ENCODE measurements around the gene AP2A1. TPM values are rescaled to one million over a fixed set of nuclear protein-coding genes. Genes with fewer than 3 reads are reported as not detected.

AP2A1 gene
- polyA plus RNA-seq, 1 donor, result 56.3 TPM

DNA sequence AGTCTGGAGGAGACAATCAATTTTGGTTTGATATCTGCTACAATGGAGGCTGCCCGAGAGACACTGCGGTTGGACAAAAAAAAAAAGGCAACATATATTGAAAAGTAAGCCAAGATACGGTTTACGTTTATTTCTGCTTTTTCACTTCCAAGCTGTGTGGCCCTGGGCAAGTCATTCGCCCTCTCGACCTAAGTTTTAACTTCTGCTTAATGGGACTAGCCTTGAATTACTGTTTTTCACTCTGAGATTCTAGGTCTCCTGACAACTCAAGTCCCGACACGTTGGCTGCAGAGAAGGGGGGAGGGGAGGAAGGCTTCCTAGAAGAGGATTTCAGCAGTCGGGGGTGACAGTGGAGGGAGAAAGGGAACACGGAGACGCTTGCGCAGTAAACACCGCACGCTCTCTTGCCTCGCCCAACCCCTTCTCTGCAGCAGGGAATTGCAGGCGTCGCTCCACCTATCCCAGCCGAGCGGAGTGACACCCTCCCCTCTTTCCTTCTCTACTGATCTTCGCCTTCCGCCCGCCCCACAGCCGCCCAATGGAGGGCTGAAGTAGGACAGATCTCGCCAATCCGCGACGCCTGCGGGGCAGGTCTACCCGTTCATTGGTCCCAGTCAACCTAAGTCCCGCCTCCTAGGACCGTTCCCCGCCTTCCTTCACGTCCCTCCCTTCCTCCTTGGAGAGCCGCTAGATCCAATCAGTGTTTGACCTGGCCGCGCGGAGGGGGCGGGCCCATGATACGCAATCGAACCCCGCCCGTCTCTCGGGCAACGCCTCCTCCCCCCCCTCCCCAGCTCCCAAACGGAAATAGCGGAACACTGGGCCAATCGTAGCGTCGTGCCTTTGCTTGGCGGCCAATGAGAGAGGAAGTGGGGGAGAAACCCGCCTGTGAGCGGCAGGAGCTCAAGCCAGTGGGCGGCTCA is 533 bp upstream of the AP2A1 start:
- DNase-seq (ENCODE audit: low read depth), result peak; percentile 99

DNA sequence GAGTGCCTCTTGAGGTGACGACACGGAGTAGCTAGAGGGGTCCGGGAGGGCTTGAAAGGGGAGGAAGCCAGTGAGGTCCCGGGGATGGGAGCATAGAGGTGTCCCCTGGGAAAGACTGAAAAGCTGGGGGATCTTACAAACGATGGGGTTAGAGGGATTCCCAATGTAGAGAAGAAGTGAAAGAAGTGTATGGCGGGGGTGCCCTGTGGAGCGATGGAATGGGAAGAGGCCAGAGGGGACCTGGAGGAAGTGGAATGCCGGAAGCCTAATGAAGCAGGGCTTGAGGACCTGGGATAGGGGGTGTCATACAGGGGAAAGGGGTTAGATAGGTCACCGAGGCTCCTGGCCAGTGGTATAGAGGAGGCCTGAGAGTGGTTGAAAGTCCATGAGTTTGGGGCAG is 580 bp downstream of the AP2A1 start:
- no peak for DNase-seq (ENCODE audit: low read depth)

DNA sequence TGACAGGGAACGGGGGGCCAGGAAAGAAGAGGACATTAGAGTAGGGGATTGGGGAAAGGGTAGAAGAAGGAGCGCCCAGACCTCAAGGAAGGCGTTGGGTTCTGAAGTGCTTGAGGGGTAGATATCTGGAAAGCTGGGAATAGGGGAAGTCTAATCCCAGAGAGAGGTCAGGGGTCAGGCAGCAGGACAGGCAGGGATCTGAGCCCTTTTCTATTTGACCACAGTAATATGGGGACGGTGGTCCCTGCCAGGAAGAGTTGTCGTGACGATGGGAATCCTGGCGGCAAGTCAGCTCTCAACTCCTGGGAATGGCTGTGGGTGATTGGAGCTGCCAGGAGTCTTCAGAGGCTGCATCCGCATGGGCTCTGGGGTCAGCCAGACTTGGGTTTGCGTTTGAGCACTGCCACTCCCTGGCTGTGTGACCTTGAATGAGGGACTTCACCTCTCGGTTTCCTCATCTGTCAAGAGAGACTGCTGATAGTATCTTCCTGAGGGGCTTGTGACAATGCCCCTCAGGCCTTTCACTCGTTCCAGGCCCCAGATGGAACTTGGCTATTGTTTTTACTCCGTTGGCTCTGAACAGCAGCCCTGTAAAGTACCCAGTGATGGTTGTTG is 1.3 kb downstream of the AP2A1 start:
- DNase-seq (ENCODE audit: low read depth), result no peak

DNA sequence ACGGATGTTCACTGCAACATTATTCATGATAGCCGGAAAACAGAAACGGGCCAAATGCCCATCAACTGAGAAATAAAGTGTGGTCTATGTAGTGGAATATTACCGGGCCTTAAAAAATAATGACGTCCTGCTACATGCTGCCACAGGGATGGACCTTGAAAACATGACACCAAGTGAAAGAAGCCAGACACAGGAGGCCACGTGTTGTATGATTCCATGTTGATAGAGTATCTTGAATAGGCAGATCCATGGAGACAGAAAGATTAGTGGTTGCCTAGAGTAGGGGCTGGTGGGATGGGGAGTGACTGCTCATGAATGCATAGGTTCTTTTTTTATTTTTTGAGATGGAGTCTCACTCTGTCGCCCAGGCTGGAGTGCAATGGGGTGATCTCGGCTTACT is 3.7 kb downstream of the AP2A1 start:
- no peak for DNase-seq (ENCODE audit: low read depth)

DNA sequence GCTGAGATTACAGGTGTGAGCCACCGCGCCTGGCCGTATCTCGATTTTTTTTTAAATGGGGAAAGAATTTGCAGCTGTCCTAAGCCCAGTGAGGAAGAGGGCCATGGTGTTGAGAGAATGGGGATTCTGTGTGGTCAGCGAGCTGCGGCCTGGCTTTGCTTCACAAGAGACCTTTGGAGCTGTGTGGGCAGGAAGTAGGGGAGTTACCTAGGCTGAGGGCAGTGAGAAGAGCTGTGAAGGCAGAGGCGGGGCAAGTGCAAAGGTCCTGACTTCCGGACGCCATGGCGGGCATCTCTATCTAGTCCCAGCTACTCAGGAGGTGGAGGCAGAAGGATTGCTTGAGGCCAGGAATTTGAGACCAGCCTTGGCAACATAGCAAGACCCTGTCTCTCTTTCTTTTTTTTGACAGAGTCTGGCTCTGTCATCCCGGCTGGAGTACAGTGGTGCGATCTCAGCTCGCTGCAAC is 4.9 kb downstream of the AP2A1 start:
- DNase-seq (ENCODE audit: low read depth), result no peak

DNA sequence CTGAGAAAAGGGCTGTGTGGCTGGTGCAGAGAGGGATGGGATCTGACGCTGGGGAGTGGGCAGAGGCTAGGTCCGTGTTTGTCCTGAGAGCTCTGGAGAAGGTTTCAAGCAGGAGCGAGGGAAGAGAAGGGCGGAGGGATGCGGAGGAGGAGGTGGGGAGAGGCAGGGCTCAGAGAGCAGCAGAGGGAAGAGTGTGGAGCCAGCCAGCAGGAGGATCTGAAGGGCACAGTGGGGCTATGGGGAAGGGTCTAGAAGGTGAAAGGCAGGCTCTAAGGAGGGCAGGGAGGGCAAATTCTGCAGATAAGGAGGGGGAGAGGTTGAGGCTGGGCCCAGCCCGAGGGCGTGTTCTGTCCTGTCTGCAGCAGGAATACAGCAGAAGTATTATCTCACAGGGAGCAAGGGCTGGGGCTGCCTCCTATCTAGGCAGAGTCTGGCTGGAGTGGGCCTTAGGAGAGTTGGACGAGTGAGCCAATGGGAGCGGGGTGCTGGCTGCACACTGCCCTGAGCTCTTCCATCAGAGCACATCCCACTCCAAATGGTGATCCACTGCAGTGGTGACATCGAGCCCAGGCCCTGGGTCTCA is 6.1 kb downstream of the AP2A1 start:
- DNase-seq (ENCODE audit: low read depth), result no peak

DNA sequence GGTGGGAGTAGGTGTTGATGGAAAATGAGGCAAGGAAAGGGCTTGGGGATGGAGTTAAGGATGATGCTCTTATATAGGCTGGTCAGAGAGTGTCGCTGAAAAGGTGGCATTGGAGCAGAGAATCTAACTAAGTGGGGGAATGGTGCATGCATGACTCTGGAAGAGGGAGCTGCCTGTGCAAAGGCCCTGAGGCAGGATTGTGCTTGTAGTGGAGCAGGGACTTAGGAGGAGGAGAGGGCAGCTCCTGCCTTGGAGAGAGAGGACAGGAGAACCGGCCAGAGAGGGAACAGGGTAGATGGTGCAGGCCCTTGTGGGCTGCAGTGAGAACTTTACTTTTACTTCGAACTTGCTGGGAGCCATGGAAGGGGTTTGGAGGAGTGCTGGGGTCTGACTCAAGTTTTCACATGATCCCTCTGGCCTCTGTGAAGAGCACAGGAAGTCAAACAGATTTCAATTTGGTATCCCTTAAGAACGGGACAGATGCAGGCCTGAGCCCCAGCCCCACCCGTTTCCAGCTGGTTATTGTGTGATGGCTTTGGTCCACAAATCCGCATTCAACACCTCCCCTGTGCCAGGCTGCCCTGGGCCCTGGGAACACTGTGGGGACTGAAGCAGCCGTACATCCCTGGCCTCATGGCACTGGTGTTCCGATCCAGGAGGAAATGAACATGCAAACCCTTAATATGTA is 7.0 kb downstream of the AP2A1 start:
- no peak for DNase-seq (ENCODE audit: low read depth)

DNA sequence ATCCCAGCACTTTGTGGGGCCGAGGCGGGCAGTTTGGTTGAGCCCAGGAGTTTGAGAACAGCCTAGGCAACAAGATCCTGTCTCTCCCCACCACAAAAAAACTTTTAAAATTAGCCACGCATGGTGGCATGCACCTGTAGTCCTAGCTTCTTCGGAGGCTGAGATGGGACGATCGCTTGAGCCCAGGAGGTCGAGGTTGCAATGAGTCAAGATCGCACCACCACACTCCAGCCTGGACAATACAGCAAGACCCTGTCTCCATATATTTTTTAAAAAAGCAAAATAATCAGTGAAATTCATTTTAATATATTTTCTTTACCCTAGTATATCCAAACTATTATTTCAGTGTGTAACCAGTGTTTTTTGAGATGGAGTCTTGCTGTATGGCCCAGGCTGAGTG is 8.2 kb downstream of the AP2A1 start:
- DNase-seq (ENCODE audit: low read depth), result no peak

DNA sequence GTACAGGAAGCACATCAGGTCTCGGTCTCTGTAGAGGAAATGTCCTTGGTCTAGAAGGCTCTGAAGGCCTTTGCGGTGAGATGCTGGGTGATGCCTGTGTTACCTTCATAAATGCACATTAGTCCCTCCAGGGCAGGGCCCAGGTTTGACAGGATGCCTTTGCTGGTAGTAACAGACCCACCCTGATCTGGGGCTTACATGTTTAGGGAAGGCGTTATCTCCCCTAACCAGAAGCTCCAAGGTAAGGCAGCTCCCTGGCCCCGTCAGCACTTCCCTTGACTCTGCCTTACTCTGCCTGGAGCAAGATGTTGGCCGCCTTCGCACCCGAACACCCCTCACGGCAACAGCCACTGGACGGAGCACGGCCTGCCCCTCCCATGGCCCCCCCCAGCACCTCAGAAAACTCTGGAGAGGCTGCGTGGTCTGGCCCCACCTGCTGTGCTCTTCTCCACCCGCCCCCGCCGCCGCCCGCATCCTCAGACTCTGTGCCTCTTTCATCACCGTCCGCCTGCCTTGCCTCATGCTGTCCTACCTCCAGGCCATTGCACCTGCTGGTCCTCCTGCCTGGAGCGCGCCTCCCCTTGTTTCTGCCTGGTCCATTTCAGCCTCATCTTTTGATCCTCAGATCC is 9.1 kb downstream of the AP2A1 start:
- DNase-seq (ENCODE audit: low read depth), result no peak

DNA sequence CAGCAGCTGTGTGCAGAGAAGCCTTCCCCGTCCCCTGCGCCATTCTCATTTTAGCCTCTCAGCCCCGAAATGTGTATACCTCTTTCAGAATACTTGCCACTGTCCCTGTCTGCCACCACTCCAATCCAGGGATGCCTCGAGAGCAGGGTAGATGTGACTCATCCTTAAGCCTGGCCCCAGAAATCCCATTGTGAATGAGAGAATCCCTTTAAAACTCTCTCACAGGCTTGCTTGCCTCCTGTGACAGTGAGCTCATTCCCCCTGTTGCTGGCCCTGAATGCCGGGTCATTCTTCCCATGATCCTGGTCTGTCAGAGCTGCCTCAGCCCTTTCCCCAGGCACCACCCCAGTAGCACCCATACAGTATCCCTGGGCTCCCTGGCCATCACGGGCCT is 9.6 kb downstream of the AP2A1 start:
- DNase-seq (ENCODE audit: low read depth), result no peak

DNA sequence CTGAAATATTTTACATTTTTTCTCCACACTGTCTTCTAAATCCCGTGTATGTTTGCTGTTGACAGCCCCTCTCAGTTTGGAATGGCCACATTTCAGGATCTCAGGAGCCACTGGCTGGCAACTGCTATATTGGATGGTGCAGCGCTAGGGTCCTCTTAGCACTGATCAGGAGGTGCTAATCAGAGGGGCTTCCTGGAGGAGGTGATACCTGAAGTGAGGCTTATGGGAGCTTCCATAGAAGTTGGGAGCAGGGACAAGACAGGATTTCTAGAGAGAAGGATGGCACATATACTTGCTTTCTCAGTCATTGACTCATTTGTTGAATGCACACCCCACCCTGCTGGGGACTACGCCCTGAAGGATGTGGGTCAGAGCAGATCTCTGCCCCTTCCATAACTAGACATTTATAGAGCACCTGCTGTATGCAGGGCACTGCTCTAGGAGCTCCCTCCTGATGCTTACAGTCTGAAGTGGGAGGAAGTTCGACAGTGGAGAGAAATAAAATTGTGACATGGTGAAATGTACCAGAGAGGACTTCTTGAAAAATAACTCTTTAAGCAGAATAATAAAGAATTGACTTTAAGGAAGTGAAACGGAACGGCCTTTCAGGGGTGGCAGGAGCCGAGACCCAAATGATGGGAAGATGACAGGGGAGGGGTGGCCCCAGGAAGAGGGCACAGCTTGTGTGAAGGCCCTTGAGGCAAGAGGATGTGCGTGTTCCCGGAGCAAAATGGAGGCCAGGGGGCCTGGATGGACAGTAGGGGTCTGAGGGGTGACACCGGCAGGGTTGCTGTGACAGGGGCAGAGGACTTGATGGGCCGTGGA is 13.1 kb downstream of the AP2A1 start:
- no peak for DNase-seq (ENCODE audit: low read depth)

DNA sequence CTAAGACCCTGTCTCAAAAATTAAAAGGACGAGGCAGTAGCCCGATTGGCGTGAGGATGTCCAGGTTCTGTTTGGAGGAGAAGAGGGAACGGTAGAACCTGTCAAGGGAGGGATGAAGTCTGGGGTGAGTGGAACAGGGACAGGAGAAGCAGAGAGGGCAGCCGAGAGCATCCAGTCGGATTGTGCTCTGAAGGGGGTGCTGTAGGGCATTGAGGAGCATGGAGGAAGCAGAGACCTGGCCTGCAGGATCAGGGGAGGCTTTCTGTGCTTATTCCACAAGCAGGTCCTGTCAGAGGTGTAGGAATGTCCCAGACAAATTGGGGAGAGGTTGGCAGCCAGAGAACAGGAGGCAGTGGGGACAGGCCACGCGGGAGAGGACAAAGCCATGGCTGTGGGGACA is 14.1 kb downstream of the AP2A1 start:
- no peak for DNase-seq (ENCODE audit: low read depth)

DNA sequence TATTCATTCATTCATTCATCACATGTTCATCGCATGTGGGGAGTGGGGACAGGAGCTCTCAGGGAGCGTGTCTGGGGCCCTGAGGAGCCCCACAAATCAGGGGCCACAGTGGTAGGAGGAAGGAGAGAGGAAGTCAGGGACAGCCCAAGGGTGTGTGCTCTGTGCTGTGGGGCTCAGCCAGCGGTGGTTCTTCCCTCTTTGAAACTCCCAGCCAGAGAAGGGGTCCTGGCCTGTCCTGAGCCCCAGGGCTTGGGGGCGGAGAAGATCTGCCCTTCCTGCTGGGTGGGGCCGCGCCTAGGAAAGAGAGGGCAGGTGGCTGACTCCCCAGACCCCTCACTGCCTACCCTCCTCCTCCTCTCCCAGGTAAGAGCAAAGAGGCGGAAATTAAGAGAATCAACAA is 14.6 kb downstream of the AP2A1 start:
- DNase-seq (ENCODE audit: low read depth), result no peak

DNA sequence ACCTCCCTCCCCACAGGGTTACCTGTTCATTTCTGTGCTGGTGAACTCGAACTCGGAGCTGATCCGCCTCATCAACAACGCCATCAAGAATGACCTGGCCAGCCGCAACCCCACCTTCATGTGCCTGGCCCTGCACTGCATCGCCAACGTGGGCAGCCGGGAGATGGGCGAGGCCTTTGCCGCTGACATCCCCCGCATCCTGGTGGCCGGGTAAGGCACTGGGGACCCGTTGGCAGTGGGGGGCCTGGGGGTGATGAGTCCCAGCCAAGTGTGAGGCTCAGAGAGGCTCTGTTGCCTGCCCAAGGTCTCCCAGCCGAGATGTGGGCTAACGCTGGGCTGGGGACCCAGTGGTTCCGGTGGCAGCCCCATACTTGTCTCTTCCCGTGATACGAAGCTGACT is 15.7 kb downstream of the AP2A1 start:
- no peak for DNase-seq (ENCODE audit: low read depth)

DNA sequence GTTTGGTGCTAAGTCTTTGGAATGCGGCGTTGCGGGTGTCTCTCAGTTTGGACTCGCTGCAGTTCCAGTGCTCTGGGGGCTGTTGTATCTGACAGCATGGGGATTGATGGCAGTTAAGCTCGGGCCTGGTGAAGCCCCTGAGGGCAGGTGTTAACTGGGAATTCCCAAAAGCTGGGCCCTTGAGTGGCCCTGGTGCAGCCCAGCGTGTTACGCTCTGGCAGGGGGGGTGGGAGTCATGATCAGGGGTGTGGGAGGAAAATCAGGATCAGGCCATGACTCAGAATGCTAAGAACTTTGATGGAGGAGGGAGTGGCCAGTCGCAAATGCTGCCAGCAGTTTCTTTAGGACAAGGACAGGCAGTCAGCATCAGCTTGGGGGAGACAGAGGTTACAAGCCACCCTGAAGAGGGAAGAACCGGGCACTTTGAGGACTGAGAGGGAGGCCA is 19.6 kb downstream of the AP2A1 start:
- DNase-seq (ENCODE audit: low read depth), result no peak

DNA sequence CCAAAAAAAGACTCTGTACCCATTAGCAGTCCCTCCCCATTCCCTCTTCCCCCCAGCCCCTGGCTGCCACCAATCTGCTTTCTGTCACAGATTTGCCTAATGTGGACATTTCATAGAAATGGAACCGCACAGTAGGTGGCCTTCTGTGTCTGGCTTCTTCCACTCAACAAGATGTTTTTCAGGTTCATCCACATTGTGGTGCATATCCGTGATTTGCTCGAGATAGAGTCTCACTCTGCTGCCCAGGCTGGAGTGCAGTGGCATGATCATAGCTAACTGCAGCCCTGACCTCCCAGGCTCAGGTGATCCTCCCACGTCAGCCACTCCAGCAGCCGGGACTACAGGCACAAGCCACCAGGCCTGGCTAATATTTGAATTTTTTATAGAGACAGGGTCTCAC is 20.9 kb downstream of the AP2A1 start:
- DNase-seq (ENCODE audit: low read depth), result no peak

DNA sequence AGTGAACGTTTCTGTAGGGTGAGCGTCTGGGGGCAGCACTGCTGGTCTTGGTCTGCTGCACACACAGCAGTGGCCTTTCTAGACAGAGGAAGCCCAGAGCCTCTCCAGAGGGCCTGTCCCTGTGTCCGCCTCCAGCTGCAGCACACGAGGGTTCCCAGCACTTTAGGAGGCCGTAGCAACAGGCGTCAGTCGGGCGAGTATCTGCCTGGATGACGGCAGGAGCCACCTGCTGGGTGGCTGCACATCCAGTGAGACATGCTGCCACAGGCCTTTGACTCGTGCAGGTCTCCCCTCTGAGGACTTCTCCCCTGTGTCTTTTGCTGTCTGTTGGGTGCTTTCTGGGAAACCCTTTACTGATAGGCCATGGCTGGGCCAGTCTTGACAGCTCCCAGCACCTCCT is 22.1 kb downstream of the AP2A1 start:
- DNase-seq (ENCODE audit: low read depth), result no peak

DNA sequence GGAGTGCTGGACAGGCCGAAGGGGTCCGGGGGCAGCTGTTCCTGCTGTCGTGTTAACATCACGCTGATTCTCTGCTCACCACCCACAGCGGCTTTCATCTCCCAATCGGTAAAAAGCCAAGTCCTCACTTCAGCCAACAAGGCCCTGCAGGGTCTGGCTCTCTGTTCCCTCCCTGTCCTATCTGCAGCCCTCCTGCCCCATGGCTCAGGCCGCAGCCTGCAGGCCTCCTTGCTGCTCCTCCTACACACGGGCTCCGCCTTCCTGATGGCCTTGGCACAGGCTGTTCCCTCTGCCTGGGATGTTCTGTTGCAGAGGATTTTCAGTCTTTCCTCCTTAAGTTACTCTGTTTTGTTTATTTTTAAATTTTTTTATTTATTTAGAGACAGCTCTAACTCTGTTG is 24.1 kb downstream of the AP2A1 start:
- DNase-seq (ENCODE audit: low read depth), result no peak

DNA sequence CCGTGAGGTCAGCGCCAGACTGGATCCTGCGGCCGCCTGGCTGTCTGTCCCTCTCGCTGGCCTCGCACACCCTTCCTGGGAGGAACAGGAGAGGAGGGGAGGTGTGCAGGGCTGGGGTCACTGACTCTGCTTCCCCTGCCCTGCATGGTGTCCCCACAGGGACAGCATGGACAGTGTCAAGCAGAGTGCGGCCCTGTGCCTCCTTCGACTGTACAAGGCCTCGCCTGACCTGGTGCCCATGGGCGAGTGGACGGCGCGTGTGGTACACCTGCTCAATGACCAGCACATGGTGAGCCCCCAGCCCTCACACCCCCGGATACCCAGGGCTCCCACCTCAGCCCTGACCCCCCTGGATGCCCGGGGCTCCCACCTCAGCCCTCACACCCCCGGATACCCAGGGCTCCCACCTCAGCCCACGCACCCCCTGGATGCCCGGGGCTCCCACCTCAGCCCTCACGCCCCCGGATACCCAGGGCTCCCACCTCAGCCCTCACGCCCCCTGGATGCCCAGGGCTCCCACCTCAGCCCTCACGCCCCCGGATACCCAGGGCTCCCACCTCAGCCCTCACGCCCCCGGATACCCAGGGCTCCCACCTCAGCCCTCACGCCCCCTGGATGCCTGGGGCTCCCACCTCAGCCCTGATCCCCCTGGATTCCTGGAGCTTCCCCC is 25.1 kb downstream of the AP2A1 start:
- DNase-seq (ENCODE audit: low read depth), result no peak

DNA sequence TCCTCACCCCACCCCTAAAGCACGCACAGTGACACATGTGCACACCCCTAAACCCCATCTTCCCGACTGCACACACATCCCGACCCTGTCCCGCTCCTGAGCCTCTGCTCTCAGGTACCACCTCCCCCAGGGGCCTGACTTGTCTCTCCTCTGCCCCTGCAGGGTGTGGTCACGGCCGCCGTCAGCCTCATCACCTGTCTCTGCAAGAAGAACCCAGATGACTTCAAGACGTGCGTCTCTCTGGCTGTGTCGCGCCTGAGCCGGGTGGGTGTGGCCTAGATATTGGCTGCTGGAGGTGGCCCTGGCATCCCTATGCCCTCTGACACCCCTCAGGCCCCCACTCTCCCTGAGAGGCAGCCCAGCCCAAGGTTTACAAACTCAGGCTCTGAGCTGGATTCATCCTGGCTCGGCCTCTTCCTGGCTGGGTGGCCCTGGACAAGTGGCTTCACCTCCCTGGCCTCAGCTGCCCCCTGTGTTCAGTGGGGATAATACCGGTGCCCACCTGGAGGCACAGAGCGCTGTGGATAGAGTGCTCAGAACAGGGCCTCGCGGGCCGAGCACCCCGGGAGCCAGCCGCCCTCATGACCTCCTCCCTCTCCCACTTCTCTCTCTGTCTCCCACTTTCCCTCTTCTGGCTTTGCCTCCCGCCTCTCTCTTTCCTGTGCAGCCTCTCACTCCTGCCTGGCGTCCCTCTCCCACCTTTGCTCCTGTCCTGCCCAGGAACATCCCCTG is 26.2 kb downstream of the AP2A1 start:
- no peak for DNase-seq (ENCODE audit: low read depth)
